HepG2 (cell line): ENCODE measurements around the gene RHOBTB3. TPM values are rescaled to one million over a fixed set of nuclear protein-coding genes. Genes with fewer than 3 reads are reported as not detected.

Source experiments
- ARID2 ChIP-seq: sonication (generic); formaldehyde crosslinking; IDR thresholded peaks from 2 replicates; pipeline ENCODE4 v1.8.1; 2022; ENCODE audit warnings: mild to moderate bottlenecking, missing genetic modification reagents, borderline replicate concordance
- BCL3 ChIP-seq: sonication (generic); formaldehyde crosslinking; IDR thresholded peaks from 2 replicates; pipeline ENCODE4 v1.5.1; 2020; ENCODE audit warnings: mild to moderate bottlenecking, missing genetic modification reagents, moderate library complexity
- BRF2 ChIP-seq: sonication (generic); formaldehyde crosslinking; IDR thresholded peaks from 2 replicates; pipeline ENCODE4 v1.8.1; 2022; ENCODE audit warnings: mild to moderate bottlenecking, missing genetic modification reagents
- CREB1 ChIP-seq, 2 experiments: fragments of 450-650 bp in 1 of 2; IDR thresholded peaks; 2 replicates each; pipeline ENCODE4 v1.6.1; 2016 to 2017; ENCODE audit warnings: control low read depth in 1 of 2, mild to moderate bottlenecking in 1 of 2, missing compliant biosample characterization in 1 of 2, missing genetic modification characterization in 1 of 2
- CSRNP1 ChIP-seq: sonication (generic); formaldehyde crosslinking; IDR thresholded peaks from 2 replicates; pipeline ENCODE4 v1.8.1; 2023; ENCODE audit warnings: mild to moderate bottlenecking, missing genetic modification reagents
- CSRNP2 ChIP-seq: sonication (generic); formaldehyde crosslinking; conservative IDR thresholded peaks from 2 replicates; pipeline ENCODE4 v1.8.0; 2022; ENCODE audit warnings: low read depth, missing genetic modification reagents
- FIP1L1 ChIP-seq: fragments of 200-400 bp; formaldehyde crosslinking; IDR thresholded peaks from 2 replicates; pipeline ENCODE4 v1.6.1; 2018; ENCODE audit warnings: low read depth, mild to moderate bottlenecking, low read length, moderate library complexity, borderline replicate concordance; ENCODE audit not compliant: insufficient read depth
- FOXJ3 ChIP-seq: sonication (generic); formaldehyde crosslinking; IDR thresholded peaks from 2 replicates; pipeline ENCODE4 v1.4.0; 2020; ENCODE audit warnings: missing genetic modification reagents, mild to moderate bottlenecking, borderline replicate concordance
- FOXK1 ChIP-seq: sonication (generic); formaldehyde crosslinking; IDR thresholded peaks from 2 replicates; pipeline ENCODE4 v1.4.0; 2020; ENCODE audit warnings: low read depth, missing genetic modification reagents, borderline replicate concordance
- FOXM1 ChIP-seq: sonication (generic); formaldehyde crosslinking; IDR thresholded peaks from 2 replicates; pipeline ENCODE4 v1.5.0; 2020; ENCODE audit warnings: missing genetic modification reagents
- KAT7 ChIP-seq: IDR thresholded peaks from 2 replicates; pipeline ENCODE4 v1.6.1; 2018; ENCODE audit warnings: borderline replicate concordance, missing compliant biosample characterization
- KLF16 ChIP-seq, 2 experiments: sonication (generic) in 1 of 2; formaldehyde crosslinking in 1 of 2; IDR thresholded peaks; 2 replicates each; pipeline versions ENCODE4 v1.6.1 to v1.8.0; 2016 to 2023; ENCODE audit warnings: missing genetic modification reagents in 2 of 2, missing compliant biosample characterization in 1 of 2
- RBM22 ChIP-seq: fragments of 200-400 bp; formaldehyde crosslinking; optimal IDR thresholded peaks from 2 replicates; pipeline ENCODE3; 2017; ENCODE audit warnings: mild to moderate bottlenecking, low read length, moderate library complexity
- REXO4 ChIP-seq: sonication (generic); formaldehyde crosslinking; IDR thresholded peaks from 2 replicates; pipeline ENCODE4 v1.8.0; 2022; ENCODE audit warnings: missing genetic modification reagents, mild to moderate bottlenecking, borderline replicate concordance
- SAFB2 ChIP-seq: sonication (generic); formaldehyde crosslinking; IDR thresholded peaks from 2 replicates; pipeline ENCODE4 v1.5.1; 2020; ENCODE audit warnings: missing genetic modification reagents, low read depth, mild to moderate bottlenecking, borderline replicate concordance
- ZC3H4 ChIP-seq: sonication (generic); formaldehyde crosslinking; IDR thresholded peaks from 2 replicates; pipeline ENCODE4 v1.4.0; 2020; ENCODE audit warnings: missing genetic modification reagents, borderline replicate concordance
- ZFP82 ChIP-seq: sonication (generic); formaldehyde crosslinking; IDR thresholded peaks from 2 replicates; pipeline ENCODE4 v1.5.1; 2020; ENCODE audit warnings: mild to moderate bottlenecking, missing genetic modification reagents, borderline replicate concordance
- ZNF430 ChIP-seq: sonication (generic); formaldehyde crosslinking; IDR thresholded peaks from 2 replicates; pipeline ENCODE4 v1.9.0; 2021; ENCODE audit warnings: mild to moderate bottlenecking, missing genetic modification reagents
- ZNF503 ChIP-seq: sonication (generic); formaldehyde crosslinking; IDR thresholded peaks from 2 replicates; pipeline ENCODE4 v1.4.0; 2020; ENCODE audit warnings: missing genetic modification reagents
- ZNF615 ChIP-seq: sonication (generic); formaldehyde crosslinking; IDR thresholded peaks from 2 replicates; pipeline ENCODE4 v1.5.0; 2020; ENCODE audit warnings: mild to moderate bottlenecking, missing genetic modification reagents, borderline replicate concordance
- ZNF644 ChIP-seq: IDR thresholded peaks from 2 replicates; pipeline ENCODE4 v1.6.1; 2016; ENCODE audit warnings: low read depth
- polyA plus RNA-seq, 8 experiments: library from polyadenylated mRNA; depleted of rRNA in 3 of 8; stranded (reverse) in 7 of 8; unstranded in 1 of 8; fragments of >200 nt; fragmentation: Illumina TruSeq in 4 of 8; extraction: Trizol in 4 of 8; gene quantifications; 2 replicates each; pipeline versions ENCODE4 v1.2.1 to v1.2.3, GENCODE V29; 2011 to 2016; ENCODE audit warnings: low read depth in 4 of 8, missing spikeins in 1 of 8, mixed read lengths in 1 of 8; ENCODE audit not compliant: insufficient read depth in 1 of 8
- total RNA-seq, 5 experiments: library from RNA; depleted of rRNA; stranded (reverse); fragments of >200 nt; fragmentation: Illumina TruSeq; extraction: Trizol; gene quantifications; 2 replicates each; pipeline ENCODE4 v1.2.3, GENCODE V29; 2016; ENCODE audit warnings: low read depth in 1 of 5

RHOBTB3 gene
- total and polyA plus RNA-seq, 2 of the 13 experiments (the other 11 are each of a cell fraction or from before 2014, with no cell fraction given) = 31.6 to 35.4 TPM

- TF ChIP-seq CSRNP2 (no peak), SAFB2 (CRISPR knock-in tag) (no peak), FOXM1 (CRISPR knock-in tag) (no peak), ZFP82 (no peak), RBM22 (no peak), ZNF503 (no peak), FOXJ3 (CRISPR knock-in tag) (no peak), KLF16 (CRISPR knock-in tag; IDR thresholded peaks at IDR 0.05) (no peak), FIP1L1 (no peak), CSRNP1 (no peak), ZNF644 (no peak), ZC3H4 (CRISPR knock-in tag) (no peak), ARID2 (CRISPR knock-in tag) (no peak), ZNF430 (no peak), ZNF615 (no peak), CREB1 (IDR thresholded peaks at IDR 0.05) (no peak), CREB1 (CRISPR knock-in tag; IDR thresholded peaks at IDR 0.05) (peak; percentile 36; the same call in 1 of the 2 replicates), BCL3 (CRISPR knock-in tag) (no peak), KAT7 (CRISPR knock-in tag) (no peak), REXO4 (CRISPR knock-in tag) (no peak), FOXK1 (CRISPR knock-in tag) (peak; percentile 23; the same call in 1 of the 2 replicates), BRF2 (CRISPR knock-in tag) (no peak)
Observed at GRCh38 chr5:95822542-95823181, 91.5 kb downstream of the RHOBTB3 start, which contains the start of gene GLRX (continued).
